ENCODE results near the gene PRXL2C.
"Not testable (repeated sequence)": the region's sequence is repeated elsewhere in the genome, so short reads cannot be mapped to it uniquely, and the experiment has no call there.

The PRXL2C gene

DNA sequence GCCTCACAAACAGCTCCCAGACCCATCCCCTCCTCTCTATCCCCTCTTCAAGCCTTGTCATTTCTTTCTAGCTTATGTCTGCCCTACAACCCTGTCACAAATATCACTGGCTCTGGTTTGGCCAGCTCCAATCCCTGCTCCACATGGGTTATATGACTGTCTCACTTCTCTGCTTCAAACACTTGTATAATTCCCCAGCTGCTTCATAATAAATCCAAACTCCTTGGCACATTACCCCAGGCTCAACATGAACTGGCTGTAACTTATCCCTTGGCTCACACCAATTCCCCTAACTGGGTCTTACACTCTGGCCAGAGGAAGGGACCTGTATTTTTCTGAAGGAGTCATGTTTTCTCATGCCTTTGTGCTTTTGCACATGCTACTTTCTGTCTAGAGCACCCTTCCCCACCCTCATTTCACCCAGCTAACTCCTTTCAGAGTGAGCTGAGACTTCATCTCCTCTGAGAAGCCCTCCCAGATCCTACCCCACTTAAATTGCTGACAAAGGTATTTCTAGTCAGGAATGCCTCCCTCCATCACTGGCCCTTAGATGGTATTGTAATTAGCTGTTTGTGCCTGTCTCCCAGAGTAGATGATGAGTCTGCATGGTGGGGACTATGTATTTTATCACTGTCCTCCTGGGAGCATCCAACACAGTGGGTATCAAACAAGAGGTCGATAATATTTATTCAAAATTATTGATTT, 5.3 kb downstream of the PRXL2C start:
- no peak for DNase-seq (ENCODE audit: low spot score)

DNA sequence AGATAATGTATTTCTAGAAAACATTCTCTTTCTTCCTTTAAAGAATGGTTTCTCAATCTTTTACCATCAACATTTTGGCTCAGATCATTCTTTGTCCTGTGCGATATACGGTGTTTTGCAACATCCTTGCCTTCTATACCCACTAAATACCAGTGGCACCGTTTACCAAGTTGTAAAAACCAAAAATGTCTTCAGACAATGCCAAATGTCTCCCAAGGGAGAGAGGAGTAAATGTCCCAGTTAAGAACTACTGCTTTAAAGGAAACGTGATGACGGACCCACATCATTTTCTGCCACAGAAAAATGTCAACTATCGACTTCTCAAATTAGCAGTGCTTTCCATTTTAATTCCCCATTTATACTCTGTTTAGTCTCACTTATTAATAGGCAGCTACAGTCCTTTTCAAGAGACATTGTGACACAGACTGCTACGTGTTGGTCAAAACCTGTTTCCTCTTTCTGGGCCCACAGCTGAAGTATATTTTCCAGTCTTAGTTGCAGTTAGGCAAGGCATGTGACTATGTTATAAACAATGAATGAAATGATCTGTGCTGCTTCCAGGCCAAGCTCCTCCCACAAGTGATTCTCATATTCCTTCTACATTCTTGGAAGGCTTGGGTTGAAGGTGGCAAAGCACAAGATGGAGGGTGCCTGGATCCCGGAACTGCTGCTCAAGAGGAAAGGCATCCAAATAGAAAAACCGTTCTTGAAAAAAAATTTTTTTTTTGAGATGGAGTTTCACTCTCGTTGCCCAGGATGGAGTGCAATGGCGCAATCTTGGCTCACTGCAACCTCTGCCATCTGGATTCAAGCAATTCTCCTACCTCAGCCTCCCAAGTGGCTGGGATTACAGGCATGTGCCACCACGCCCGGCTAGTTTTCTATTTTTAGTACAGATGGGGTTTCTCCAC, 8.8 kb downstream of the PRXL2C start:
- peak; percentile 67 for DNase-seq (ENCODE audit: low spot score)

DNA sequence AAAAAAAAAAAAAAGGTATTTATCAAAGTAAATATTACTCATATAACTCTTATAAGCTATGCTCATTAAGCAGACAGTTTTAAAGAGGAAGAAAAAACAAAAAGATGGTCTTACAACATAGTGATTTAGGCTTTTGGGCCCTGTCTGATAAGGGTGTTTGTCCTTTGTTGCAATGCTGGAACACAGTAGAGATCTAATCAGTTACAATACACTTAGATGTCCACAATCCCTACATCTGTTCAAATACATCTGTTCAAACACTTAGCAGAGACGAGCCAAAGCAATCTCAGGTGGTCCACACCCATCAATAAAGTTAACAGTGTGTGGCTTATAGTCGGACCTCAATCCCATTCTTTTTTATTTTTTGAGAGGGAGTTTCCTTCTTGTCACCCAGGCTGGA, 11.0 kb downstream of the PRXL2C start:
- no peak for DNase-seq (ENCODE audit: low spot score)

DNA sequence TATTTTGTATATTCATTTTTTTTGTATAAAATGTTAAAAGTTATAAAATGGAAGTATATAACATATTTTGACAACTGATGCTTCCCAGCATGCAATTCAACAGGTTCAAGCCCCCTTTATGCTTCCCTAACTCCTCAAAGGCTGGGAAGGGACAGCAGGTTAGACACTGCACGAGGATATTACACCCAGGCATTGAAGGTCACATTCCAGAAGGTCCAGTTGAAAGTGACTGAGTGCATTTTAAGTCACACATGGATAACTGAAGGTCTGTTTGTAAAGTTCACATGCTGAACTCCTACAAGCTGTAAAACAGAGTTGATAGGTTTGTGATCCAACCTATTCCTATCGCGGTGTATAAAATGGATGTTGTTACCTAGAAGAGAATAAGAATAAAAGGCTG, 13.6 kb downstream of the PRXL2C start:
- DNase-seq (ENCODE audit: low spot score) = no peak

DNA sequence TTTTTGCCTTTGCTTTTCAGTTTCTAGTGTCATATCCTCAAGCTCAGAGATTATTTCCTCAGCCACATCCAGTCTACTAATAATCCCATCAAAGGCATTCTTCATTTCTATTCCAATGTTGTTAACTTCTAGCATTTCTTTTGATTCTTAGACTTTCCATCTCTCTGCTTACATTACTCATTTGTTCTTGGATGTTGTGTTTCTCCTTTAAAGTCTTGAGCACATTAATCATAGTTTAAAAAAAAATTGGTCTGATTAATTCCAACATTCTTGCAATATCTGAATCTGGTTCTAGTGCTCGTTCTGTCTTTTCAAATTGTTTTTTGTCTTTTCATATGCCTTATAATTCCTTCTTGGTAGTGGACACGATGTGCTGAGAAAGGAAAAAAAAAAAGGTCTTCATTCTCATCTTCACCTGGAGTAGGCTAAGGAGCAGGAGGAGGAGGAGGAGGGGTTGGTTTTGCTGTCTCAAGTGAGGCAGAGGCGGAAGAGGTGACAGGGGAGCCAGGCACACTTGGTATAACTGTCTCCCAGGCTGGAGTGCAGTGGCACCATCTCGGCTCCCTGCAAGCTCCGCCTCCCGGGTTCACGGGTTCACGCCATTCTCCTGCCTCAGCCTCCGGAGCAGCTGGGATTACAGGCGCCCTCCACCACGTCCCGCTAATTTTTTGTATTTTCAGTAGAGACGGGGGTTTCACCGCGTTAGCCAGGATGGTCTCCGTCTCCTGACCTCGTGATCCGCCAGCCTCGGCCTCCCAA, 16.3 kb downstream of the PRXL2C start:
- DNase-seq (ENCODE audit: low spot score) = no peak

DNA sequence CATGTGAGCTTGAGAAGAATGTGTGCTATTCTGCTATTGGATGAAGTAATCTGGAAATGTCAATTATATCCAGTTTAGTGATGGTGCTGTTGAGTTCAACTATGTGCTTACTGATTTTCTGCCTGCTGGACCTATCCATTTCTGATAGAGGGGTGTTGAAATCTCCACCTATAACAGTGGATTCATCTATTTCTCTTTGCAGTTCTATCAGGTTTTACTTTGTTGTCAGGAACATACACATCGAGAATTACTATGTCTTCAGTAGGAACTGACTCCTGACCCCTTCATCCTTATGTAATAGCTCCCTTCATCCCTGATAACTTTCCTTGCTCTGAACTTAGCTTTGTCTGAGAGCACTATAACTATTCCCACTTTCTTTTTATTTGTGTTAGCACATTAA, 18.7 kb downstream of the PRXL2C start:
- DNase-seq (ENCODE audit: low spot score) = no peak

DNA sequence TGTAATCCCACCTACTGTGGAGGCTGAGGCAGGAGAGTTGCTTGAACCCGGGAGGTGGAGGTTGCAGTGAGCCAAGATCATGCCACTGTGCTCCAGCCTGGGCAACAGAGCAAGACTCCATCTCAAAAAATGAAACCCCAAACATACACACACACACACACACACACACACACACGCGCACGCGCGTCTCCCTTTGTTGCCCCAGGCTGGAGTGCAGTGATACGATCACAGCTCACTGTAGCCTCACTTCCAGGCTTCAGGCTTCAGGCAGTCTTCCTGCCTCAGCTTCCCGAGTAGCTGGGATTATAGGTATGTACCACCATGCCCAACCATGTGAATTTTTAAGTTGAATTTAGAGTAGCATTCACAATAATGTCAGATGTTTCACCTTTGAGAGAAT, 21.5 kb downstream of the PRXL2C start:
- not testable (repeated sequence) for DNase-seq (ENCODE audit: low spot score)

DNA sequence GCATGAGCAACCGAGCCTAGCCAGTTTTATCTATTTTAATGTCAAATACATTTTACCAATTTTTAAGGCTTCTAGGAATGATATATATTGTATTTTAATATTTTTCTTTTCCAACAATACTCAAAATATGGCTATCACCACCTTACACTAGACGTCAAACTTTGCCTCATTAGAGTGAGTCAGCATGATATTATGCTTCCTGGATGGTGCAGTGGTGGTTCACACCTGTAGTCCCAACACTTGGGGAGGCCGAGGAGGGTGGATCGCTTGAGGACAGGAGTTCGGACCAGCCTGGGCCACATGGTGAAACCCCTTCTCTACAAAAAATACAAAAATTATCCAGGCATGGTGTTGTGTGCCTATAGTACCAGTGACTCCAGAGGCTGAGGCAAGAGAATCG, 28.2 kb downstream of the PRXL2C start:
- DNase-seq (ENCODE audit: low spot score) = no peak

DNA sequence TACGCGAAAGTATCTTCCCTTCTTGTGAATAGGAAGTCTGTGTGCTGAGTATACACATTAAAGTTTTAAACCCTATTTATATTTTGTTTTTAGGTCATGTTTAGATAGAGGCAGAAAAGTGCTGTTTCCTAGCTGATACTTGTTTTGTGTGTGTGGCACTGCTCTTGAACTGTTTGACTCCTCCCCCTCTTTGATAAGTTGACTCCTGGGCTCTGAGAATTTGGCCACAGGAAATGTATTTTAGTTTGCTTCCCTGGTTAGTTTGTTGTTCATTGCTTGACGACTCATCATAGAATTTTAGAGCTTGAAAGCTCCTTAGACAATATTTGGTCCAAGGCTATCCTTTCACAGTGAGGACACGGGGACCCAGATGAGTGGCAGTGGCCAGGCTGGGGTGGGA, 33.5 kb downstream of the PRXL2C start:
- no peak for DNase-seq (ENCODE audit: low spot score)

DNA sequence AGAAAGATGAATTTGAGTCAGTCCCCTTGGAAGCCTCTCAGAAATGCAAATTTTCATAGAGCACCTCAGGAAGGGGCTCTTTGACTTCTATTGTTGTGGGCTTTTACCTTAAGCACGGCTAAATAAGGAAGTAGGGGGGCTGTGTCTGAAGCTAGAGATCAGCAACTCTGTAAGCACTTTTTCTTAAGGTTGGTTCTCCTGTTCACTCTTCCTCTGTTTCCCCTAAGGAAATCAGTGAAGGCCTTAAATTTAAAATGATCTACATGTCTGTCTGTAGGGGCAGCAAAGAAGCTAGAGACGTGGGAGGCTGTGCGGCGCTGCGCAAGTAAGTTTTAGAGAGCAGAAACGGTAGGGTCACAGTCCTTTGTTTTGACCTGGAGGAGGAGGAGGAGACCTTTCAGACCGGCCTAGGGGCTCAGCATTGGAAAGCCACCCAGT, 34.3 kb downstream of the PRXL2C start:
- no peak for DNase-seq (ENCODE audit: low spot score)

DNA sequence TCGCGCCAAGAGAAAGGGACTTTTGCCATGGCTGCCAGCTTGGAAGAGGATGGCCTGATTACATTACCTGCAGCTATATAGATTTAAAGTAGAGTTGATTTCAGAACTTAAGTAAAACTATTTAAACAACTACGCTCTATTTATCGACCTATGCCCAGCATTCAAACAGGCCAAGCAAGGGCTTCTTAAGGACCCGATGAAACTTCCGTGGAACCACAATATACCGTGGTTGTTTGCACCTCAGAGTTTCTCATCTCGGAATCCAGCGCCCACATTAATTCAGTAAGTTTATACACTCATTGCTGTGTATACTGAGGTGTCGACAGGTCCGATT, 35.0 kb downstream of the PRXL2C start:
- no peak for DNase-seq (ENCODE audit: low spot score)

DNA sequence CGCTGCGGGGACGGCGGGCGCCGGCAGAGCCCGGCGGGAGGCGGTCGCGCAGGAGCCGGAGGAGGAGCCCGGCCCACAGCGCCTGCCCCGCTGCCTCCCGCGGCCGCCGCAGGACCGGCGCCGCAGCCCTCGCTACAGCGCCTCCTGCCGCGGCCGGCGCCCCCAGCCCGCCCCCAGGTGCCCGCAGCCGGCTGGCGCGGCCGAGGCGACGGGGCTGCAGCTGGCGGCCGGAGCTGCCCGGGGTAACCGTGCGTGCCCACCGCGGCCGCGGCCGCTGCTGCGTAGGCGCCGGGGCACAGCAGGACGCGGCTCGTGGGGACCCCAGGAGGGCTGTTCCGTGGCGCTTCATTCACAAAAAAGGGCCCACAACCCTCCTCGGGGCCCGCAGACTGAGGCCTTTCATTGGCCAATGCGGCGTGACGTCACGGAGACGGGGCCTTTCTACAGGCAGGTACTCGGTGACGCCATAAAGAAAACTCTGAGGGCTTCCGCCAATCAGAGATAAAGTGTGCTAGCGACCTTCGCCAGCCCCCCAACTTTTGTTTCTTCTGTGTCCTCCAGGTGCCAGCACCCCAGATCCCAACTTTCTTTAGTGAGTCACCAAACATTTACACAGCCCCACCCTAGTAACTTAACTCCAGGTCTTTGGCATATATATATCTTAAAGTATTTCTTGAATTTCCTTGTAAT, 35.5 kb downstream of the PRXL2C start, which contains the start of gene CDC14B:
CDC14B (minus strand) TSS at position 353 of the 690 bp plus-strand sequence. CDS start 465 bp downstream, outside the sequence.
- DNase-seq (ENCODE audit: low spot score) = peak; percentile 87

DNA sequence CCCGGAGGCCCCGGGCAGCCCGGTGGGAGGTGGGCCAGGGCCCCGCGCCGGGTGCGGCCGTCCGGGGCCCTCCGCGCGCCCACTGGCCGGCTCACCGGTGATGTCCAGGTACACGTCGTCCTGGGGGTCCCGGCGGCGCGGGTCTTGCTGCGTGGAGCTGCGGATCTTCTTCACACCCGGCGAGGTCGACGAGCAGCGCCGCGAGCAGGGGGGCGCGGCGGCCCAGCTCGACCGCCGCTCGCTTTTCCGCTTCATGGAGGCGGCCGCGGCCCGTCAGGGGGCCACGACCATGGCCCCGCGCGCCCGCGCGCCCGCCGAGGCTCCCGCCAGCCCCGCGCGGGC, 36.0 kb downstream of the PRXL2C start:
- no peak for DNase-seq (ENCODE audit: low spot score)

DNA sequence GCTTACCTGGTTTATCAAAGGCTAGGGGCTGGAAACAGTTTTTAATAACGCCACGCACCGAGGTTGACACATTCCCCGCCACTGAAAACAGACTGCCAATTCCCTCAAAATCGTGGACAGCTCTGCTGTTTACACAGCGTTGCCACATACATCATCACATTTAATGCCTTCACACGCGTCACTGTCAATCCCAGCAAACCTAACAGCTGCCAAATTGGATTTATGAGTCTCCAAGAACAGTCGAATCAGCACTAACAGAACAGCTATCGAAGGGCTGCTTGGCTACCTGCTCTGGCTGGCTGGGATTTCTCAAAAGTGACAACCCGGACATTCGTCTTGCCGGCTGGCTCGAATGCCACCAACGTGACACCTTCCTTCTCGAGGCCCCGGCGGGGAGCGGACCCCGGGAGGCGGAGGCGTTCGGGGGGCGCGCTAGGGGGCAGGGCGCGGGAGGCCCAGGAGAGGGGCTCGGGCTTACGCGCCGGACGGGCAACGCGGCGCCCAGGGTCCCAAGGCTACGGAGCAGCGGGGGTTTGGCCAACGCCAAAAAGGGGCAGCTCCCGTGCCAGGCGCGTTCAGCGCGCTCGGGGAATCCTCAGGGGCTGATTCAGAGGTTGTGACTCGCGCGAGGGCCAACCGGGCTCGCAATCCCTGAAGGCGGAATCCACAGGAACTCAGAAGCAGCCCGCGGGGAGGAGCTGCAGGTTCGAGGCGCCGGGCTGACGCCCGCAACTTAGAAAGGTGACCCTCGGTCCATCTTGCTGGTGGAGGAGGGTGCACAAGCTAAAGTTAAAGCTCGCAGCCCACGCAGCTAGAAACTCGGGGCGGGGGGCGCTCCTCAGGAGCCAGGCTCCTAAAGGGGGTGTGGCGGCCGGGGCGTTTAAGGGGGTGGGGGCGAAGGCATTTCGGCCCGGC, 36.7 kb downstream of the PRXL2C start:
- DNase-seq (ENCODE audit: low spot score) = peak; percentile 81

DNA sequence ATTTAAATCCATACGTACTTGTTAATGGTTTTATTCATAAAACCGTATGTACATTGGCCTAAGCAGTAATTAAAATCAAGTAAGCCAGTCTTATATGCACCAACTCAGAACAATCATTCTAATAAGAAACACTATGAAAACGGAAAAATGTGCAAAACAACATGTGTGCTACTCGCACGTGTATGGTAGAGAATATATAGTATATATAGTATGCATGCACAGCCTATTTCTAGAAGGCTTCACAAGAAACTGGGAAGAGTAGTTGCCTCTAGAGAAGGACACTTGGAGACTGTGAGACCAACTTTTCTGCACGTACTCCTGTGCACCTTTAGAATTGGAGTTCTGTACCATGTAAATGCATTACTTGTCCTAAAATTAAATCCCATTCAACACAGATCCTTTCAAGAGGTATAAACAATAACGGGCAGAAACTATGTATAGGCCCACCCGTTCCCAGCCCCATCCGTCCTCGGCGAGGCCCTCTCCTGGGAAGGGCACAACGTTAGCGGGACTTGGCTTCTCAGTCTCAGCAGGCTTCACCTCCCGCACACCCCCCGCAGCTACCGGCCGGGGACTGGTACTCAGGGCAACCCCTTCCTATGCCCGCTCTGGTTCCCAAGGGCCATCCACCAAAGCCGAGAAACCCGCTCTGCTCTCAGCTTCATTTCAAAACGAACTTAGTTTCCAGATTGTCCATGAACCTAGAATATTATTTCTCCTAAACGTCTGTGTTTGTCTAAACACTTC, 37.5 kb downstream of the PRXL2C start:
- DNase-seq (ENCODE audit: low spot score) = no peak

DNA sequence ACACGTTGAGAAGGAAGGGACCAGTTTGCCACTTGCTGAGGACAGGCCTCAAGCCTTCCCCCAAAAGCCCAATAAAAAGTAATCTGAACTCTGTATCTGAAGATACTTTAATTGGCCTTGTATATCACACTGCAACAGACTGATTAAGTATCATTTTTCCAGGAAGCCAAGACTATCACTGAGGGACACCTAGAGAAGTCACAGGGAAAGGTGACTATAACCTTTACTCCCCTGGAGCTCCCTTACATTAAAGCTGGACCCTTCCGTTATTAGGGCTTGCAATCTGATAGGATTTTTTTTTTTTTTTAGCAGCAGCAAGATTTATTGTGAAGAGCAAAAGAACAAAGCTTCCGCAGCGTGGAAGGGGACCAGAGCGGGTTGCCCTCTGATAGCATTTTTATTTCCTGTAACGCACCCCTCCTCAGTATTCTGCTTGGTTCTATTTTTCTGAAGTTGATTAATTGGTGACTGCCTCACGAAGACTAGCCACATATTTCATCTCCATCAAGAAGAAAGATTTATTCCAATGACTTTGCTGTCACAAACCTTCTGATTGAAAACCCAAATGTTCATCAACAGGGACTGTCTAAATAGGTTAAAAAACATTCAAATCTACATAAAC, 38.2 kb downstream of the PRXL2C start:
- DNase-seq (ENCODE audit: low spot score) = no peak

DNA sequence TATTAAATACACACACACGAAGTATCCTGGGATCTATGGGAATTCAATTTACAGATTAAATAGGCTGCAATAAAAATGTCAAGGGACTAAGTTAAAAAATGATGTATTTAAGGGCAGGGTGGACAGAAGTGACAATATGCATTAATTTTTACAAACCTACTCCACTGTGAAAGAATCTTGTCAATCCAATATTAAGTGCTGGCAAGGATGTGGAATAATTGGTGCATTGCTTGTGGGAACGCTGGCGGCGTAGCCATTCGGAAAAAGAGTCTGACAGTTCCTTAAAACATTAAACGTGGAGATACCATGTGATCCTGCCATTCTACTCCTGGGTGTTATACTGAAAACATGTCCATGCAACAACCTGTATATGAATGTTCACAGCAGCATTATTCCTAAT, 39.7 kb downstream of the PRXL2C start:
- no peak for DNase-seq (ENCODE audit: low spot score)

DNA sequence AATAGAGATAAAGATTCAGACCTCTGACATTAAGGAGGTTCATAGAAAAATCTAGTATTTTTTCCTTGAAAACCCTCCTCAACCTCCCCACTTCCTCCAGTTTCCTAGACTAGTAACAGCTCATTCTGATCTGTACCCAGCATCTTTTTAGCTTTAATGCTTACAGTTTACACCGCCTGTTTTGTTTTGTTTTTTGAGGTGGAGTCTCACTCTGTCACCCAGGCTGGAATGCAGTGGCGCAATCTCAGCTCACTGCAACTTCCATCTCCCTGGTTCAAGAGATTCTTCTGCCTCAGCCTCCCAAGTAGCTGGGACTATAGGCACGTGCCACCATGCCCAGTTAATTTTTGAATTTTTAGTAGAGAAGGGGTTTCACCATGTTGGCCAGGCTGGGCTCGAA, 40.5 kb downstream of the PRXL2C start:
- not testable (repeated sequence) for DNase-seq (ENCODE audit: low spot score)

DNA sequence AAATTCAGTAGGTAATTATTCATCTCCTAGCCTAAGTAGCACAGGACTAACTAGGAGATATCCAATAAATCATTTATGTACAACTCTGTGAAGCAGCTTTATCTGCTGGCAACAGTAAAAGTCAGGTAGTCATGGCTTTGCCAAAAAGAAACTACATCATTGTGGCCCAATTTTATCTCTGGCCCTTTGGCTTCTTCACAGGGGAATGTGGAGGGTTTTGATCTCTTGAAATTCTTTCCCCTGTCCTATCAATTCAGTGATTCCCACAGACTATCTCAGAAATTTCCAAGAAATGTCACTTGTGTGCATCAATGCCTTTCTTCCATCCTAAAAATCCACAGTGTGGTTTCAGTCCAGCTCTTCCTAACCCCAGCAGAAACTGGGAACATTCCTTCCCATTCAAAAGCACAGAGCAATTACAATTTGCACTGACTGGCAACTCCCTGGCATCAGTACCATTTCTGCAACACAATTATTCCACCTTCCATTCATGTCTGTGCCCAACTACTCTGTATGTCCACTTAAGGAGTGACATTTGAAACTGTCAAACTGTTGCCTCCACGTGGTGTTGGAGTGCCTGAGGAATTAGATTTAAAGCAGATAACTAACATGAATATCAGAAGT, 42.0 kb downstream of the PRXL2C start:
- DNase-seq (ENCODE audit: low spot score) = peak; percentile 69
